Neuronal stem cell (in vitro differentiated cells): ENCODE results near the gene TMEM222.

Experiments
- DNase-seq: peaks from one replicate; pipeline ENCODE4 v3.0.0-alpha.2; 2013; ENCODE audit warnings: low spot score
- H2AFZ ChIP-seq: one replicate; pipeline ENCODE4 v1.6.1; 2013; ENCODE audit warnings: mild to moderate bottlenecking, low read length, inconsistent platforms
- H2AK5ac ChIP-seq: 2 replicates; pipeline ENCODE4 v1.6.1; 2013; ENCODE audit warnings: low read depth, mild to moderate bottlenecking, inconsistent platforms, low read length, moderate library complexity, mixed read lengths
- H2BK120ac ChIP-seq: 2 replicates; pipeline ENCODE4 v1.6.1; 2013; ENCODE audit warnings: low read depth, mild to moderate bottlenecking, inconsistent platforms, low read length, moderate library complexity, mixed read lengths
- H2BK12ac ChIP-seq: one replicate; pipeline ENCODE4 v1.6.1; 2013; ENCODE audit warnings: low read length, inconsistent platforms
- H2BK15ac ChIP-seq: 2 replicates; pipeline ENCODE4 v1.6.1; 2013; ENCODE audit warnings: mild to moderate bottlenecking, low read length, inconsistent platforms, mixed read lengths
- H2BK5ac ChIP-seq: one replicate; pipeline ENCODE4 v1.6.1; 2013; ENCODE audit warnings: inconsistent platforms, mild to moderate bottlenecking, low read length, moderate library complexity
- H3K14ac ChIP-seq: one replicate; pipeline ENCODE4 v1.6.1; 2013; ENCODE audit warnings: low read length, inconsistent platforms
- H3K18ac ChIP-seq: 2 replicates; pipeline ENCODE4 v1.6.1; 2013; ENCODE audit warnings: low read length, inconsistent platforms
- H3K23ac ChIP-seq: 2 replicates; pipeline ENCODE4 v1.6.1; 2013; ENCODE audit warnings: low read depth, mild to moderate bottlenecking, mixed read lengths, low read length, inconsistent platforms; ENCODE audit not compliant: poor library complexity
- H3K27ac ChIP-seq: replicated peaks from 3 replicates; pipeline ENCODE4 v1.5.1; 2013; ENCODE audit warnings: low read length, inconsistent platforms
- H3K27me3 ChIP-seq, 3 experiments: 2 replicates each; pipeline ENCODE4 v1.6.1; 2013; ENCODE audit warnings: low read length in 3 of 3, mild to moderate bottlenecking in 2 of 3, inconsistent platforms in 1 of 3, low read depth in 1 of 3, mixed read lengths in 1 of 3, moderate library complexity in 1 of 3; ENCODE audit not compliant: control insufficient read depth in 3 of 3, insufficient read depth in 3 of 3
- H3K36me3 ChIP-seq, 2 donors: replicated peaks in 1 of 2; 2 replicates each; pipeline ENCODE4 v1.6.1; 2013; ENCODE audit warnings: low read length in 2 of 2; ENCODE audit not compliant: control insufficient read depth in 2 of 2, insufficient read depth in 2 of 2
- H3K4ac ChIP-seq: 2 replicates; pipeline ENCODE4 v1.6.1; 2013; ENCODE audit warnings: inconsistent platforms, mild to moderate bottlenecking, low read length, moderate library complexity
- H3K4me1 ChIP-seq, 2 donors: 1 replicate in 1 of 2; 2 replicates in 1 of 2; pipeline ENCODE4 v1.6.1; 2013; ENCODE audit warnings: low read length in 2 of 2, low read depth in 1 of 2; ENCODE audit not compliant: control insufficient read depth in 2 of 2, insufficient read depth in 1 of 2
- H3K4me2 ChIP-seq: one replicate; pipeline ENCODE4 v1.6.1; 2013; ENCODE audit warnings: mild to moderate bottlenecking, low read length, inconsistent platforms; ENCODE audit not compliant: insufficient read depth, poor library complexity, severe bottlenecking
- H3K4me3 ChIP-seq, 2 donors: 2 replicates each; pipeline ENCODE4 v1.5.1; 2013; ENCODE audit warnings: low read length in 2 of 2, mild to moderate bottlenecking in 2 of 2, inconsistent platforms in 1 of 2, moderate library complexity in 1 of 2
- H3K79me1 ChIP-seq: one replicate; pipeline ENCODE4 v1.6.1; 2013; ENCODE audit warnings: low read depth, mild to moderate bottlenecking, inconsistent platforms, low read length, moderate library complexity
- H3K9ac ChIP-seq: one replicate; pipeline ENCODE4 v1.6.1; 2013; ENCODE audit warnings: mild to moderate bottlenecking, low read depth, low read length, inconsistent platforms; ENCODE audit not compliant: poor library complexity
- H3K9me3 ChIP-seq, 2 donors: replicated peaks in 1 of 2; 2 replicates each; pipeline versions ENCODE3 to v1.6.1; 2013; ENCODE audit warnings: low read length in 2 of 2, mild to moderate bottlenecking in 2 of 2, inconsistent platforms in 1 of 2, low read depth in 1 of 2, mixed read lengths in 1 of 2, moderate library complexity in 1 of 2; ENCODE audit not compliant: control insufficient read depth in 2 of 2, insufficient read depth in 1 of 2
- H4K8ac ChIP-seq: one replicate; pipeline ENCODE4 v1.6.1; 2013; ENCODE audit warnings: low read depth, mild to moderate bottlenecking, inconsistent platforms, low read length, moderate library complexity
- H4K91ac ChIP-seq: one replicate; pipeline ENCODE4 v1.6.1; 2013; ENCODE audit warnings: low read length, low read depth, mild to moderate bottlenecking, inconsistent platforms; ENCODE audit not compliant: poor library complexity
- WGBS, 2 donors: extraction: QIAGEN DNeasy Blood & Tissue Kit; methylation state at CpG; one replicate each; pipeline ENCODE4 v1.1.7; 2013; ENCODE audit warnings: missing lambda C conversion rate in 2 of 2, mixed read lengths in 1 of 2; ENCODE audit not compliant: insufficient read length in 2 of 2, insufficient replicate concordance in 1 of 2; ENCODE audit errors: extremely low coverage in 2 of 2; 5-methylcytosine and 5-hydroxymethylcytosine counted together

Gene TMEM222

DNA sequence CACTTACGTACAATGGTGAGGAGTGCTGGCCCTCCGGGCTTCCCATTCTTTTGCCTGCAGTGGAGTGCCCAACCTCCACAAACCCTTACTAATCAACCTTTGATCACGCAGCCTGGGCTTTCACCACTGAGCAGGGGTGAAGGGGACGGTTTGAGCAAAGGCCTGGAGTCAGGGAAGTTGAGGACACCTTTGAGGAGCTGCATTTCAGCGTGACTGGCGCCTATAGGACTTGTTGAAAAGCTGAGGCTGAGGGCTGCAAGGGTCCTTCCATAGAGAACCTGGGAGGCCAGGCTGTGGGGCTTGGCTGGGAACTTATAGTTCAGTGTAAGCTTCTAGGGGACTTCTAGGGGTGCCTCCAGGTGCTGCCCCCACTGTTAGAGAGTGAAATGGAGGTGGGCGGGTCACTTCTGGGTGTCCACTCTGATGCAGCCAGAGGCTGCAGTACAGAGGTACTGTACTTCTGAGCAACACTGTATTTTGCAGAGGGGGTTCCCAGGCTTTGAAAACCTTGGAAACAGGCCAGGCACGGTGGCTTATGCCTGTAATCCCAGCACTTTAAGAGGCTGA is 29.7 kb downstream of the TMEM222 start:
- no peak for DNase-seq
- Histone ChIP-seq H2BK5ac (no peak overlapping the region), H3K9ac (peak overlapping the region; percentile 24), H4K8ac (no peak overlapping the region), H3K27me3 (peaks cover 0 to 14% (median 5%) of the 10 kb centered on the region in 3 experiments), H4K91ac (no peak overlapping the region), H3K18ac (peak overlapping the region; percentile 92), H3K9me3 (peaks cover 0 to 4% of the 10 kb centered on the region in 2 donors), H3K36me3 (peaks cover 4 to 21% of the 10 kb centered on the region in 2 donors), H3K14ac (no peak overlapping the region), H3K4ac (no peak overlapping the region), H2BK15ac (no peak overlapping the region), H2AFZ (peak overlapping the region; percentile 82), H2BK12ac (no peak overlapping the region), H3K4me2 (peak overlapping the region; percentile 75), H3K23ac (peak overlapping the region; percentile 62), H2BK120ac (no peak overlapping the region), H3K4me1 (peaks cover 12 to 19% of the 10 kb centered on the region in 2 donors), H3K79me1 (peaks cover 1% of the 10 kb centered on the region), H2AK5ac (no peak overlapping the region), H3K4me3 (peak overlapping the region; percentile 7 to 48), H3K27ac (peak overlapping the region; percentile 51)
- no CpG with 5 or more reads among the region's 8 CpGs for WGBS, 2 donors

DNA sequence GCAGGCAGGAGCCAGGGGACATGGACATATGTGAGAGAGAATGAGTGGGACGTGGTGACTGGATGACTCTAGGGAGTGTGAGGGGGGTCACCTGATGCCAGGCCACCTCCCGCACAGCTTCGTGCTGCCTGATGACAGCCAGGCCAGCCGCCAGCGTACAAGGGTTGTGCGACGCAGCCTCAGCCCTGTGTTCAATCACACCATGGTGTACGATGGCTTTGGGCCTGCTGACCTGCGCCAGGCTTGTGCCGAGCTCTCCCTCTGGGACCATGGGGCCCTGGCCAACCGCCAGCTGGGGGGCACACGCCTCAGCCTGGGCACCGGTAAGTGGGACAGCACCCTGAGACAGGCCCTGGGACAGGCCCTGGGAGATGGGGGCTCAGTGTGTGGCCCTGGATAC is 31.2 kb downstream of the TMEM222 start:
- no CpG with 5 or more reads among the region's 13 CpGs for WGBS, 2 donors
- no peak overlapping the region for H3K23ac ChIP-seq
- H2BK12ac ChIP-seq, result no peak overlapping the region

DNA sequence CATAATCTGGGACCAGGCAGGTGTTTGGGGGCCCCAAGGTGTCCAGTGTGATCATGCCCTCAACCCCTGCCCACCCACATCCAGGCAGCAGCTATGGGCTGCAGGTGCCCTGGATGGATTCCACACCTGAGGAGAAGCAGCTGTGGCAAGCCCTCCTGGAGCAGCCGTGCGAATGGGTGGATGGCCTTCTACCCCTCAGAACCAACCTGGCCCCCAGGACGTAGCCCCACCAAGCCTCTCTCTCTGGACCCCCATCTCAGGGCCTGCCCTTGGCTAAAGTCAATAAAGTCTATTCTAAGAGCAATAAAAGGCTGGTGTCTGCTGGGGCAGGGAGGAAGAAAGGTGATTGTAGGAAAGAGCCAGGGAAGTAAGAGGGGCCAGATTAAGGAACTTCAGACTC is 31.7 kb downstream of the TMEM222 start:
- no peak overlapping the region for H2AFZ ChIP-seq
- no peak overlapping the region for H2BK15ac ChIP-seq
- H3K4ac ChIP-seq, result no peak overlapping the region
- no peak overlapping the region for H3K4me2 ChIP-seq
- no peak overlapping the region for H3K14ac ChIP-seq
- no peak overlapping the region for H2BK120ac ChIP-seq
- peaks cover 0 to 4% of the 10 kb centered on the region in 2 donors for H3K9me3 ChIP-seq
- no peak for DNase-seq
- H3K79me1 ChIP-seq, result peaks cover 1% of the 10 kb centered on the region
- peaks cover 3 to 40% of the 10 kb centered on the region in 2 donors for H3K36me3 ChIP-seq
- no peak overlapping the region for H2BK12ac ChIP-seq
- H3K4me3 ChIP-seq, result no peak overlapping the region
- no peak overlapping the region for H3K23ac ChIP-seq
- no CpG with 5 or more reads among the region's 3 CpGs for WGBS, 2 donors
- no peak overlapping the region for H4K8ac ChIP-seq
- no peak overlapping the region for H3K18ac ChIP-seq
- H2BK5ac ChIP-seq, result no peak overlapping the region
- H2AK5ac ChIP-seq, result no peak overlapping the region
- H3K27me3 ChIP-seq, result peaks cover 0 to 24% (median 5%) of the 10 kb centered on the region in 3 experiments
- H3K27ac ChIP-seq, result no peak overlapping the region
- H3K9ac ChIP-seq, result no peak overlapping the region
- peaks cover 15 to 22% of the 10 kb centered on the region in 2 donors for H3K4me1 ChIP-seq
- H4K91ac ChIP-seq, result no peak overlapping the region

More for the DNA sequence above, 31.2 kb downstream of the TMEM222 start:
- H3K14ac ChIP-seq, result no peak overlapping the region
- no peak overlapping the region for H2BK15ac ChIP-seq
- peaks cover 15 to 22% of the 10 kb centered on the region in 2 donors for H3K4me1 ChIP-seq
- H3K9ac ChIP-seq, result peak overlapping the region; percentile 50
- H2AK5ac ChIP-seq, result no peak overlapping the region
- H3K18ac ChIP-seq, result peak overlapping the region; percentile 65
- H2AFZ ChIP-seq, result no peak overlapping the region
- no peak overlapping the region for H4K8ac ChIP-seq
- no peak for DNase-seq
- no peak overlapping the region for H3K4ac ChIP-seq
- H4K91ac ChIP-seq, result no peak overlapping the region
- peaks cover 3 to 35% of the 10 kb centered on the region in 2 donors for H3K36me3 ChIP-seq
- no peak overlapping the region for H2BK5ac ChIP-seq
- no peak overlapping the region for H3K4me3 ChIP-seq
- H3K9me3 ChIP-seq, result peaks cover 0 to 4% of the 10 kb centered on the region in 2 donors
- peaks cover 1% of the 10 kb centered on the region for H3K79me1 ChIP-seq
- H3K27me3 ChIP-seq, result peaks cover 0 to 19% (median 5%) of the 10 kb centered on the region in 3 experiments
- no peak overlapping the region for H2BK120ac ChIP-seq
- no peak overlapping the region for H3K27ac ChIP-seq
- no peak overlapping the region for H3K4me2 ChIP-seq

DNA sequence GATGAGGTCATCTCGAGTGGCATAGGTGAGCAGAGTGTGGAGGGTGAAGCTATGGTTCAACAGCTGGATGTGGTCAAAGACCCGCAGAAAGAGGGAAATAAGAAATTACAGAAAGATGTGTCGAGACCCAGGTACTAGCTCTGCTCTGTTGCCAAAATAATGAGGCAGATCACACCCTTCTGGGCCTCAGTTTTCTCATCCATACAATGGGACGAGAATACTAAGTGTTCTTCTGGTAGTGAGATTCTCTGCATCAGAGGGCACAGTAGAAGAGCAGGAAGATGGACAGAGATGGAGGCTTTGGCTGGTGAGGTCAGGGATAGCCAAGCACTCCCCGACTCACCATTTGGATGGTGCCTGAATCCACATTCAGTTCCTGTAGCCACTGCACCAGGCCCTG is 33.7 kb downstream of the TMEM222 start:
- Histone ChIP-seq H2BK5ac (no peak overlapping the region), H2BK120ac (no peak overlapping the region), H3K27ac (no peak overlapping the region), H3K4ac (no peak overlapping the region), H2AK5ac (no peak overlapping the region), H3K4me3 (no peak overlapping the region), H4K8ac (no peak overlapping the region), H3K79me1 (no peaks in the 10 kb centered on the region), H2BK12ac (no peak overlapping the region), H3K18ac (no peak overlapping the region), H3K14ac (no peak overlapping the region), H4K91ac (no peak overlapping the region), H2AFZ (no peak overlapping the region), H3K9ac (no peak overlapping the region), H3K23ac (no peak overlapping the region), H3K4me1 (peaks cover 6 to 15% of the 10 kb centered on the region in 2 donors), H3K27me3 (peaks cover 0 to 30% (median 6%) of the 10 kb centered on the region in 3 experiments), H3K36me3 (peaks cover 3 to 55% of the 10 kb centered on the region in 2 donors), H3K9me3 (no peaks in the 10 kb centered on the region), H2BK15ac (no peak overlapping the region), H3K4me2 (no peak overlapping the region)
- WGBS, 2 donors, result no CpG with 5 or more reads among the region's 5 CpGs
- DNase-seq, result no peak
